CD8-positive, alpha-beta memory T cell (primary cell): ENCODE data around the gene AP4E1. TPM values are rescaled to one million over a fixed set of nuclear protein-coding genes. Genes with fewer than 3 reads are reported as not detected.
A peak's percentile ranks its signal among the peaks of the same experiment; 100 is the strongest.

Source experiments
- CTCF ChIA-PET: fragments of 350-600 bp; sonication (Branson Sonifier 250); formaldehyde crosslinking; loops from one replicate; lab custom pipeline; 2021; ENCODE audit warnings: antibody characterized with exemption; lab: Charles Lee
- POLR2A ChIA-PET: fragments of 350-600 bp; sonication (Branson Sonifier 250); formaldehyde crosslinking; loops from one replicate; lab custom pipeline; 2021; ENCODE audit warnings: antibody characterized with exemption; lab: Charles Lee
- DNase-seq, 5 donors: peaks; one replicate each; pipeline versions ENCODE4 v3.0.0 to v3.0.0-alpha.2; 2020 to 2022; ENCODE audit warnings: mixed read lengths in 1 of 5
- H3K27ac ChIP-seq: one replicate; pipeline ENCODE4 v1.7.0; 2013; ENCODE audit warnings: low read depth, mild to moderate bottlenecking, low read length, moderate library complexity
- H3K27me3 ChIP-seq: 2 replicates; pipeline ENCODE4 v1.7.0; 2013; ENCODE audit warnings: low read length, mild to moderate bottlenecking; ENCODE audit not compliant: insufficient read depth, poor library complexity, severe bottlenecking
- H3K36me3 ChIP-seq: 2 replicates; pipeline ENCODE4 v1.7.0; 2013; ENCODE audit warnings: mild to moderate bottlenecking, low read length, moderate library complexity; ENCODE audit not compliant: insufficient read depth
- H3K4me1 ChIP-seq: 2 replicates; pipeline ENCODE4 v1.7.0; 2013; ENCODE audit warnings: mild to moderate bottlenecking, low read length, moderate library complexity; ENCODE audit not compliant: insufficient read depth
- H3K4me3 ChIP-seq: 2 replicates; pipeline ENCODE4 v1.7.0; 2013; ENCODE audit warnings: mild to moderate bottlenecking, low read length
- H3K9me3 ChIP-seq: 2 replicates; pipeline ENCODE4 v1.7.0; 2013; ENCODE audit warnings: mild to moderate bottlenecking, low read length
- H3K27ac Mint-ChIP-seq, 8 donors: one replicate each; pipeline ENCODE4 v1.8.0; 2020 to 2021; ENCODE audit warnings: mixed read lengths in 8 of 8, mild to moderate bottlenecking in 6 of 8, inconsistent platforms in 3 of 8, moderate library complexity in 3 of 8
- H3K27me3 Mint-ChIP-seq, 2 donors: one replicate each; pipeline ENCODE4 v1.8.0; 2020 to 2021; ENCODE audit warnings: mixed read lengths in 2 of 2, mild to moderate bottlenecking in 1 of 2, moderate library complexity in 1 of 2
- H3K36me3 Mint-ChIP-seq, 3 donors: one replicate each; pipeline ENCODE4 v1.8.0; 2020 to 2021; ENCODE audit warnings: mixed read lengths in 3 of 3, inconsistent platforms in 1 of 3, mild to moderate bottlenecking in 1 of 3
- H3K4me1 Mint-ChIP-seq, 3 donors: one replicate each; pipeline ENCODE4 v1.8.0; 2020 to 2021; ENCODE audit warnings: mixed read lengths in 3 of 3, inconsistent platforms in 1 of 3, mild to moderate bottlenecking in 1 of 3
- H3K4me3 Mint-ChIP-seq, 7 donors: one replicate each; pipeline ENCODE4 v1.8.0; 2020 to 2021; ENCODE audit warnings: mixed read lengths in 7 of 7, mild to moderate bottlenecking in 6 of 7, moderate library complexity in 4 of 7, inconsistent platforms in 2 of 7
- H3K9me3 Mint-ChIP-seq, 5 donors: one replicate each; pipeline ENCODE4 v1.8.0; 2020 to 2022; ENCODE audit warnings: mixed read lengths in 5 of 5, mild to moderate bottlenecking in 3 of 5, moderate library complexity in 2 of 5, inconsistent platforms in 1 of 5
- polyA plus RNA-seq: library from polyadenylated mRNA; unstranded; fragments of 300-500 nt; fragmentation: Illumina TruSeq; gene quantifications from one replicate; pipeline ENCODE4 v1.2.3, GENCODE V29; 2021
- total RNA-seq, 2 experiments: library from RNA; stranded (reverse); gene quantifications; one replicate each; pipeline ENCODE4 v1.2.3, GENCODE V29; 2021

AP4E1 gene
- total and polyA plus RNA-seq, 3 experiments from 2014 or later: 5.8 to 18.8 (median 16.5) TPM

DNA sequence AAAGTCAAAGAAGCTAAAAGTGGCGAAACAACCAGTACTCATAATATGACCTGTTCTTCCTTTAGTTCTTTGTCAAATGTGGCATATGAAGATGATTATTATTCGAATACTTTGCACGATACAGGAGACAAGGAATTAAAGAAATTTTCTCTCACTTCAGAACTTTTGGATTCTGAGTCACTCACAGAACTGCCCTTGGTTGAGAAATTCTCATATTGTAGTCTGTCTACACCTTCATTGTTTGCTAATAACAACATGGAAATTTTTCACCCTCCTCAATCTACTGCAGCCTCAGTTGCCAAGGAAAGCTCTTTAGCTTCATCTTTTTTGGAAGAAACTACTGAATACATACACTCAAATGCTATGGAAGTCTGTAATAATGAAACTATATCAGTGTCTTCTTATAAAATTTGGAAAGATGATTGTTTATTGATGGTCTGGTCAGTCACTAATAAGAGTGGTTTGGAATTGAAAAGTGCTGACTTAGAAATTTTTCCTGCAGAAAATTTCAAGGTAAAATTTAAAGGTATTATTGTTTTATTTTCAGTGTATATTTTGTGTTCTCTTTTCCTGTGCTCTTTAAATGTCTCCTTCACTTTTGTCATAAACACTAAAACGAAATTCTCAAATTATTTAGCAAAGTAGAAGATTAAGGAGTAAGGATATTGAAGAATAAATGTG lies 89.0 kb downstream of the AP4E1 start:
- DNase-seq: no peak
- peaks cover 16 to 76% (median 47%) of the 10 kb centered on the region in 3 donors for H3K36me3 Mint-ChIP-seq
- ChIA-PET CTCF (no interaction called here), POLR2A (no interaction called here)
- no peaks in the 10 kb centered on the region for H3K36me3 ChIP-seq
- H3K27me3 Mint-ChIP-seq: no peaks in the 10 kb centered on the region
- H3K4me3 Mint-ChIP-seq: no peak overlapping the region
- H3K27me3 ChIP-seq: no peaks in the 10 kb centered on the region
- H3K27ac ChIP-seq: no peak overlapping the region
- H3K4me1 Mint-ChIP-seq: no peaks in the 10 kb centered on the region
- H3K9me3 Mint-ChIP-seq: no peaks in the 10 kb centered on the region
- peak overlapping the region in 1 of 8 donors; percentile 12 for H3K27ac Mint-ChIP-seq
- H3K4me1 ChIP-seq: no peaks in the 10 kb centered on the region
- no peaks in the 10 kb centered on the region for H3K9me3 ChIP-seq
- no peak overlapping the region for H3K4me3 ChIP-seq

GRCh38 chr15:51004103-51004551 lies 95.6 kb downstream of the AP4E1 start:
- Histone ChIP-seq H3K27me3 (no peaks in the 10 kb centered on the region), H3K27ac (no peak overlapping the region), H3K4me1 (no peaks in the 10 kb centered on the region), H3K36me3 (no peaks in the 10 kb centered on the region), H3K9me3 (no peaks in the 10 kb centered on the region), H3K4me3 (no peak overlapping the region)
- H3K4me3 Mint-ChIP-seq: no peak overlapping the region
- DNase-seq: no peak
- H3K9me3 Mint-ChIP-seq: peaks cover 4 to 6% (median 5%) of the 10 kb centered on the region in 5 donors
- H3K27ac Mint-ChIP-seq: no peak overlapping the region
- H3K4me1 Mint-ChIP-seq: no peaks in the 10 kb centered on the region
- ChIA-PET POLR2A (no interaction called here), CTCF (no interaction called here)
- H3K27me3 Mint-ChIP-seq: no peaks in the 10 kb centered on the region
- peaks cover 38 to 61% (median 39%) of the 10 kb centered on the region in 3 donors for H3K36me3 Mint-ChIP-seq

DNA sequence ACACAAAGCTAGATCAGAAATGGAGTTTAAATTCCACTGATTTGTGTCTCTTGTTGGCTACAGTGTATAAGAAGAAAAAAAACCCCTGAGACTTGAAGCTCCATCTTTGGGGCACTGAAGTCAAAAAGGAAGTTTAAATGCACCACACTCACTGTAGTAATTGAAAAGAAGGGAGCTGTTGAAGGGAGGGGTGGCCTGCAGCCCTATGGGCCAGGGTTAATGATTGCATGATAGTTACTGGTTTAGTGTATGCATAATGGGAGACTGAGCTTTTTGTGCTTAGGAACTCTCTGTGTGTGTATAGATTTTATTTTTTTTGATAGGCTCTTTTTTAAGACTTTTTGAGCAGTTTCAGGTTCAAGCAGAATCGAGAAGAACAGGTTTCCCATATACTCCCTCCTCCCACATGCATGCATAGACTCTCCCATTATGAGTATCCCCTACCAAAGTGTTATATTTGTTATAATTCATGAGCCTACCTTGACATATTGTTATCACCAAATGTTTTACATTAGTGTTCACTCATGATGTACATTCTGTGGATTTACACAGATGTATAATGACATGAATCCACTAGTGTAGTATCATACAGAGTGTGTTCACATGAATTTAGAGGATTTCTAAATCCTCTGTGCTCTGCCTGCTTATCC lies 98.0 kb downstream of the AP4E1 start:
- no peak overlapping the region for H3K4me3 Mint-ChIP-seq
- ChIA-PET POLR2A (no interaction called here), CTCF (no interaction called here)
- Histone ChIP-seq H3K4me3 (no peak overlapping the region), H3K9me3 (no peaks in the 10 kb centered on the region), H3K27ac (no peak overlapping the region), H3K4me1 (no peaks in the 10 kb centered on the region), H3K36me3 (no peaks in the 10 kb centered on the region), H3K27me3 (no peaks in the 10 kb centered on the region)
- no peaks in the 10 kb centered on the region for H3K27me3 Mint-ChIP-seq
- peak overlapping the region in 3 of 8 donors; percentile 13 to 55 (median 25) for H3K27ac Mint-ChIP-seq
- peaks cover 6 to 11% (median 9%) of the 10 kb centered on the region in 5 donors for H3K9me3 Mint-ChIP-seq
- H3K4me1 Mint-ChIP-seq: no peaks in the 10 kb centered on the region
- DNase-seq: no peak
- H3K36me3 Mint-ChIP-seq: peaks cover 38 to 55% (median 50%) of the 10 kb centered on the region in 3 donors

DNA sequence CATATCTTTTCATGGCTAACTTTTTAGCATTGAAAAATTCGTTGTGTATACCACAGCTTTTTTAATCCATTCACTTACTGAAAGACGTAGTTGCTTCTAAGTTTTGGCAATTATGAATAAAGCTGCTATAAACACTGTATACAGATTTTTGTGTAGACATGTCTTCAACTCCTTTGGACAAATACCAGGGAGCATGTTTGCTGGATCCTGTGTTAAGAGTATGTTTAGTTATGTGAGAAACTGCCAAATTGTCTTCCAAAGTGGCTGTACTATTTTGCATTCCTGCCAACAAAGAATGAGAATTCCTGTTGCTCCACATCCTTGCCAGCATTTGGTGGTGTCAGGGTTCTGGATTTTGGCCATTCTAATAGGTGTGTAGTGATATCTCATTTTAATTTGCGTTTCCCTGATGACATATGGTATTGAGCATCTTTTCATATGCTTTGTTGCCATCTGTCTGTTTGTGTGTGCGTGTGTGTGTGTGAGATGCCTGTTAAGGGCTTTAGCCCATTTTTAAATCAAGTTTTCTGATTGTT lies 98.7 kb downstream of the AP4E1 start:
- DNase-seq: no peak
- Mint-ChIP-seq H3K4me3 (no peak overlapping the region), H3K27me3 (no peaks in the 10 kb centered on the region), H3K36me3 (peaks cover 34 to 50% (median 49%) of the 10 kb centered on the region in 3 donors), H3K4me1 (no peaks in the 10 kb centered on the region), H3K27ac (peak overlapping the region in 1 of 8 donors; percentile 19), H3K9me3 (peaks cover 6 to 11% (median 9%) of the 10 kb centered on the region in 5 donors)
- Histone ChIP-seq H3K4me1 (no peaks in the 10 kb centered on the region), H3K36me3 (no peaks in the 10 kb centered on the region), H3K9me3 (no peaks in the 10 kb centered on the region), H3K27me3 (no peaks in the 10 kb centered on the region), H3K27ac (no peak overlapping the region), H3K4me3 (no peak overlapping the region)
- POLR2A ChIA-PET: no interaction called here
- CTCF ChIA-PET: no interaction called here

DNA sequence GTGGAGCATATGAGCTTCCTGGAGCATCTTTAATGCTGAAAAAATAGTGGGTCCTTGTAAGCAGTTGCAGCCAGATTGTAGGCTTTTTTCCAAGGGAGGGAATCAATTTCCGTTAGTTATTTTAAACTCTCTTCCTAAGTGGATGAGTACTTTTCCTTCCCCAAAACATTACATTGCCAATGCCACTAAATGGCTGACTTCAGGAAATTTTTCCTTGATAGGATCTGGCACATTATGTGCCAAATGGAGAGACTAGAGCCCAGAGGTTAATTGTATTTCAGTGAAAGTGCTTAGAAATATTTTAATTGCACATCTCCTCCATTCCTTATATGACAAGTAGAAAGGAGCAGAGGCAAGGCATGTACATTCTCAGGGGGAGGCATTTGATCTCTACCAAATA lies 102.7 kb downstream of the AP4E1 start:
- Mint-ChIP-seq H3K27me3 (no peaks in the 10 kb centered on the region), H3K27ac (no peak overlapping the region), H3K36me3 (peaks cover 35 to 57% (median 39%) of the 10 kb centered on the region in 3 donors), H3K4me3 (no peak overlapping the region), H3K4me1 (no peaks in the 10 kb centered on the region), H3K9me3 (peaks cover 6 to 11% (median 9%) of the 10 kb centered on the region in 5 donors)
- Histone ChIP-seq H3K9me3 (no peaks in the 10 kb centered on the region), H3K4me3 (no peak overlapping the region), H3K36me3 (no peaks in the 10 kb centered on the region), H3K27ac (no peak overlapping the region), H3K4me1 (no peaks in the 10 kb centered on the region), H3K27me3 (no peaks in the 10 kb centered on the region)
- DNase-seq: no peak
- POLR2A ChIA-PET: no interaction called here
- CTCF ChIA-PET: no interaction called here

GRCh38 chr15:51016615-51017014 lies 108.1 kb downstream of the AP4E1 start:
- no peak overlapping the region for H3K27ac ChIP-seq
- DNase-seq: no peak
- Mint-ChIP-seq H3K4me3 (no peak overlapping the region), H3K4me1 (no peaks in the 10 kb centered on the region), H3K36me3 (peaks cover 11 to 37% (median 18%) of the 10 kb centered on the region in 3 donors), H3K9me3 (peaks cover 0 to 6% (median 3%) of the 10 kb centered on the region in 5 donors), H3K27me3 (no peaks in the 10 kb centered on the region), H3K27ac (no peak overlapping the region)
- POLR2A ChIA-PET: no interaction called here
- no peaks in the 10 kb centered on the region for H3K27me3 ChIP-seq
- no peak overlapping the region for H3K4me3 ChIP-seq
- no peaks in the 10 kb centered on the region for H3K4me1 ChIP-seq
- no peaks in the 10 kb centered on the region for H3K36me3 ChIP-seq
- CTCF ChIA-PET: no interaction called here
- no peaks in the 10 kb centered on the region for H3K9me3 ChIP-seq

DNA sequence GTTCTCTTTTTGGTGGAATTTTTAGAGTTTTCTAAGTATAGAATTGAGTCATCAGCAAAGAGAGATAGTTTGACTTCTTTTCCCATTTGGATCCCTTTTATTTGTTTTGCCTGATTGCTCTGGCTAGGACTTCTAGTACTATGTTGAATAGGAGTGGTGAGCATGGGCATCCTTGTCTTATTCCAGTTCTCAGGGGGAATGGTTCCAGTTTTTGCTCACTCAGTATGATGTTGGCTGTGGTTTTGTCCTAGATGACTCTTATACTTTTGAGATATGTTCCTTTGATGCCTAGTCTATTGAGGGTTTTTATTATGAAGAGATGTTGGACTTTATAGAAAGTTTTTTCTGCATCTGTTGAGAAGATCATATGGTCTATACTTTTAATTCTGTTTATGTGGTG lies 113.7 kb downstream of the AP4E1 start:
- Mint-ChIP-seq H3K36me3 (peaks cover 10 to 48% (median 12%) of the 10 kb centered on the region in 3 donors), H3K4me3 (no peak overlapping the region), H3K9me3 (peaks cover 0 to 6% (median 3%) of the 10 kb centered on the region in 5 donors), H3K4me1 (no peaks in the 10 kb centered on the region), H3K27ac (no peak overlapping the region), H3K27me3 (no peaks in the 10 kb centered on the region)
- no peak overlapping the region for H3K4me3 ChIP-seq
- no peaks in the 10 kb centered on the region for H3K27me3 ChIP-seq
- DNase-seq: no peak
- H3K9me3 ChIP-seq: no peaks in the 10 kb centered on the region
- POLR2A ChIA-PET: no interaction called here
- no peak overlapping the region for H3K27ac ChIP-seq
- H3K4me1 ChIP-seq: no peaks in the 10 kb centered on the region
- CTCF ChIA-PET: no interaction called here
- no peaks in the 10 kb centered on the region for H3K36me3 ChIP-seq

DNA sequence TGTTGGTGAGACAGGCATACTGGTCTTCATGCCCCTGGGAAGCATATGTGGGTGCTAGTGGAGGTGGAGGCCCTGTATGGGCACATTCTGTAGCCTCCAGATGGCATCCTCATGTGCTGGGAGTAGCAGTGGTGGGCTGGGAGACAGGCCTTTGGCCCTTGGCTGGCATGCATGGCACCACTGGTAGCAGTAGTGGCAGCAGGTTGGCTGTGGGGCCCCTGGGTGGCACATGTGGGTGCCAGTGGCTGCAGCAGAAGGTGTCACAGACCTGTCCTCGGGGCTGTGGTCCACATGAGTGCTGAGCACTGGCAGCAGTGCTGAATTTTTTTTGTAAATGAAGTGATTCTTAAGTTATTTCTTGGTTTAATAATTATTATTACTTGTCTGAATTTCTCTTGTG lies 115.0 kb downstream of the AP4E1 start:
- POLR2A ChIA-PET: no interaction called here
- no peak for DNase-seq
- H3K4me3 ChIP-seq: no peak overlapping the region

More for the DNA sequence above, 115.0 kb downstream of the AP4E1 start:
- Mint-ChIP-seq H3K9me3 (peaks cover 0 to 6% (median 3%) of the 10 kb centered on the region in 5 donors), H3K36me3 (peaks cover 10 to 43% (median 12%) of the 10 kb centered on the region in 3 donors), H3K4me1 (no peaks in the 10 kb centered on the region), H3K27ac (no peak overlapping the region), H3K4me3 (no peak overlapping the region), H3K27me3 (no peaks in the 10 kb centered on the region)
- no peaks in the 10 kb centered on the region for H3K9me3 ChIP-seq
- CTCF ChIA-PET: no interaction called here
- no peaks in the 10 kb centered on the region for H3K36me3 ChIP-seq
- no peaks in the 10 kb centered on the region for H3K27me3 ChIP-seq
- no peaks in the 10 kb centered on the region for H3K4me1 ChIP-seq
- H3K27ac ChIP-seq: no peak overlapping the region
